ENCODE results near the gene KMT5B. TPM values are rescaled to one million over a fixed set of nuclear protein-coding genes. Genes with fewer than 3 reads are reported as not detected.
A peak's percentile ranks its signal among the peaks of the same experiment; 100 is the strongest.

The KMT5B gene
- total and polyA plus RNA-seq, 2 of the 13 experiments (the other 11 are each of a cell fraction or from before 2014, with no cell fraction given): 17.6 to 23.7 TPM

DNA sequence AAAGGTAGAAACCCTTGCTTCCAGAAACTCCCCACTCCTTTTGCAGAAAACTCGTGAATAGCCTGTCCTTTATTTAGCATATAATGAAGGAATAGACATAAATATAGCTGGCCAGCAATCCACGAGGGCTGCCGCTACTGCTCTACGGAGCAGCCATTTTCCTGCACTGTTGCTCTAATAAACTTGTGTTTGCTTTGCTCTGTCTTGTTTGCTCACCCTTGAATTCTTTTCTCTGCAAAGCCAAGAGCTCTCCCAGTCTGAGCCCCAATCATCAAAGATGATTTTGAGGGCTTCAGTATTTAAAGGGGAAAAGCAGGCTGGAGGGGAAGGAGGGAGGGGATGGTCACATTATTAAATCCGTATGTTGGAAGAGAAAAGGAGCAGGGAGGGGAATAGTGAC is 75.3 kb downstream of the KMT5B start (continued):
- TF ChIP-seq, protein P1, sequence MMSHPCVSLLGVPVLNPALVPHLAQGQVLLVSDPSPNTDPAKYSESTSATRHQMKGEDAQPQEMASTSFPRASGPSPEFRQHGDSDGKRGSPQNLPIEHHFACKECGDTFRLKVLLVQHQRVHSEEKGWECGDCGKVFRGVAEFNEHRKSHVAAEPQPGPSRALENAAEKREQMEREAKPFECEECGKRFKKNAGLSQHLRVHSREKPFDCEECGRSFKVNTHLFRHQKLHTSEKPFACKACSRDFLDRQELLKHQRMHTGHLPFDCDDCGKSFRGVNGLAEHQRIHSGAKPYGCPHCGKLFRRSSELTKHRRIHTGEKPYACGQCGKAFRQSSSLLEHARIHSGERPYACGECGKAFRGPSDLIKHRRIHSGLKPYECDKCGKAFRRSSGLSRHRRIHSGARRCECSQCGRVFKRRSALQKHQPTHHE (CRISPR knock-in tag; IDR thresholded peaks at IDR 0.05; ENCODE audit: borderline replicate concordance): no peak
- no peak for TF ChIP-seq RBFOX2 (IDR thresholded peaks at IDR 0.05; ENCODE audit: low read depth, low read length)
- TF ChIP-seq, protein P2, sequence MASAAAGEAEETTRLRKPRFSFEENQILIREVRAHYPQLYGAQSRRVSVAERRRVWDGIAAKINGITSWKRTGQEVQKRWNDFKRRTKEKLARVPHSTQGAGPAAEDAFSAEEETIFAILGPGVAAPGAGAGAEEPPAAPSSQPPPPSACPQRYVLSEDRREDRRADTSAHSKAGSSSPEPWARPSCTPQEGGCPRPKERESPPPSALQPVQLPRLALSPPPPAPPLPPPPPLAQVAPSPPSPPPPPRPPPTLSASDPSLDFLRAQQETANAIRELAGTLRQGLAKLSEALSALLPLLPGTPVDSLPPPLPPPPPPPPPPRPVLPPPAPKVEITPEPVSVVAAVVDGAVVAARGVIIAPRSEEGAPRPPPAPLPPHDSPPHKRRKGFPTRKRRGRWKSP (CRISPR knock-in tag; IDR thresholded peaks at IDR 0.05): no peak
- TF ChIP-seq, protein P3, sequence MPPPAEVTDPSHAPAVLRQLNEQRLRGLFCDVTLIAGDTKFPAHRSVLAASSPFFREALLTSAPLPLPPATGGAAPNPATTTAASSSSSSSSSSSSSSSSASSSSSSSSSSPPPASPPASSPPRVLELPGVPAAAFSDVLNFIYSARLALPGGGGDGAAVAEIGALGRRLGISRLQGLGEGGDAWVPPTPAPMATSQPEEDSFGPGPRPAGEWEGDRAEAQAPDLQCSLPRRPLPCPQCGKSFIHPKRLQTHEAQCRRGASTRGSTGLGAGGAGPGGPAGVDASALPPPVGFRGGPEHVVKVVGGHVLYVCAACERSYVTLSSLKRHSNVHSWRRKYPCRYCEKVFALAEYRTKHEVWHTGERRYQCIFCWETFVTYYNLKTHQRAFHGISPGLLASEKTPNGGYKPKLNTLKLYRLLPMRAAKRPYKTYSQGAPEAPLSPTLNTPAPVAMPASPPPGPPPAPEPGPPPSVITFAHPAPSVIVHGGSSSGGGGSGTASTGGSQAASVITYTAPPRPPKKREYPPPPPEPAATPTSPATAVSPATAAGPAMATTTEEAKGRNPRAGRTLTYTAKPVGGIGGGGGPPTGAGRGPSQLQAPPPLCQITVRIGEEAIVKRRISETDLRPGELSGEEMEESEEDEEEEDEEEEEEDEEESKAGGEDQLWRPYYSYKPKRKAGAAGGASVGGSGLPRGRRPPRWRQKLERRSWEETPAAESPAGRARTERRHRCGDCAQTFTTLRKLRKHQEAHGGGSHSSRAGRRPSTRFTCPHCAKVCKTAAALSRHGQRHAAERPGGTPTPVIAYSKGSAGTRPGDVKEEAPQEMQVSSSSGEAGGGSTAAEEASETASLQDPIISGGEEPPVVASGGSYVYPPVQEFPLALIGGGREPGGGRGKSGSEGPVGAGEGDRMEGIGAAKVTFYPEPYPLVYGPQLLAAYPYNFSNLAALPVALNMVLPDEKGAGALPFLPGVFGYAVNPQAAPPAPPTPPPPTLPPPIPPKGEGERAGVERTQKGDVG (CRISPR knock-in tag; IDR thresholded peaks at IDR 0.05; ENCODE audit: borderline replicate concordance): no peak
- TF ChIP-seq ZNF766 (CRISPR knock-in tag; IDR thresholded peaks at IDR 0.05; ENCODE audit: borderline replicate concordance): no peak
- TF ChIP-seq HDAC2 (CRISPR knock-in tag; IDR thresholded peaks at IDR 0.05): peak; percentile 57; the same call in 1 of the 2 replicates
- no peak for TF ChIP-seq ZNF282 (IDR thresholded peaks at IDR 0.05; ENCODE audit: partially characterized antibody)
- no peak for TF ChIP-seq JDP2 (CRISPR knock-in tag; IDR thresholded peaks at IDR 0.05; ENCODE audit: borderline replicate concordance)
- TF ChIP-seq ZNF256 (CRISPR knock-in tag; conservative IDR thresholded peaks at IDR 0.05): no peak
- TF ChIP-seq TAF15 (IDR thresholded peaks at IDR 0.05; ENCODE audit: low read depth, low read length, poor library complexity, severe bottlenecking): no peak
- TF ChIP-seq ZFYVE20 (CRISPR knock-in tag; IDR thresholded peaks at IDR 0.05; ENCODE audit: borderline replicate concordance, low read depth): no peak
- TF ChIP-seq, protein P4, sequence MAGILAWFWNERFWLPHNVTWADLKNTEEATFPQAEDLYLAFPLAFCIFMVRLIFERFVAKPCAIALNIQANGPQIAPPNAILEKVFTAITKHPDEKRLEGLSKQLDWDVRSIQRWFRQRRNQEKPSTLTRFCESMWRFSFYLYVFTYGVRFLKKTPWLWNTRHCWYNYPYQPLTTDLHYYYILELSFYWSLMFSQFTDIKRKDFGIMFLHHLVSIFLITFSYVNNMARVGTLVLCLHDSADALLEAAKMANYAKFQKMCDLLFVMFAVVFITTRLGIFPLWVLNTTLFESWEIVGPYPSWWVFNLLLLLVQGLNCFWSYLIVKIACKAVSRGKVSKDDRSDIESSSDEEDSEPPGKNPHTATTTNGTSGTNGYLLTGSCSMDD (CRISPR knock-in tag; IDR thresholded peaks at IDR 0.05): no peak
- TF ChIP-seq PAF1 (CRISPR knock-in tag; IDR thresholded peaks at IDR 0.05): no peak
- TF ChIP-seq, protein P5, sequence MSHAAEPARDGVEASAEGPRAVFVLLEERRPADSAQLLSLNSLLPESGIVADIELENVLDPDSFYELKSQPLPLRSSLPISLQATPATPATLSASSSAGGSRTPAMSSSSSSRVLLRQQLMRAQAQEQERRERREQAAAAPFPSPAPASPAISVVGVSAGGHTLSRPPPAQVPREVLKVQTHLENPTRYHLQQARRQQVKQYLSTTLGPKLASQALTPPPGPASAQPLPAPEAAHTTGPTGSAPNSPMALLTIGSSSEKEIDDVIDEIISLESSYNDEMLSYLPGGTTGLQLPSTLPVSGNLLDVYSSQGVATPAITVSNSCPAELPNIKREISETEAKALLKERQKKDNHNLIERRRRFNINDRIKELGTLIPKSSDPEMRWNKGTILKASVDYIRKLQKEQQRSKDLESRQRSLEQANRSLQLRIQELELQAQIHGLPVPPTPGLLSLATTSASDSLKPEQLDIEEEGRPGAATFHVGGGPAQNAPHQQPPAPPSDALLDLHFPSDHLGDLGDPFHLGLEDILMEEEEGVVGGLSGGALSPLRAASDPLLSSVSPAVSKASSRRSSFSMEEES (CRISPR knock-in tag; IDR thresholded peaks at IDR 0.05): no peak
- TF ChIP-seq ZNF75D (CRISPR knock-in tag; IDR thresholded peaks at IDR 0.05; ENCODE audit: borderline replicate concordance): no peak
- TF ChIP-seq, protein P6, sequence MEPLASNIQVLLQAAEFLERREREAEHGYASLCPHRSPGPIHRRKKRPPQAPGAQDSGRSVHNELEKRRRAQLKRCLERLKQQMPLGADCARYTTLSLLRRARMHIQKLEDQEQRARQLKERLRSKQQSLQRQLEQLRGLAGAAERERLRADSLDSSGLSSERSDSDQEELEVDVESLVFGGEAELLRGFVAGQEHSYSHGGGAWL (CRISPR knock-in tag; IDR thresholded peaks at IDR 0.05): no peak
- TF ChIP-seq, protein P7, sequence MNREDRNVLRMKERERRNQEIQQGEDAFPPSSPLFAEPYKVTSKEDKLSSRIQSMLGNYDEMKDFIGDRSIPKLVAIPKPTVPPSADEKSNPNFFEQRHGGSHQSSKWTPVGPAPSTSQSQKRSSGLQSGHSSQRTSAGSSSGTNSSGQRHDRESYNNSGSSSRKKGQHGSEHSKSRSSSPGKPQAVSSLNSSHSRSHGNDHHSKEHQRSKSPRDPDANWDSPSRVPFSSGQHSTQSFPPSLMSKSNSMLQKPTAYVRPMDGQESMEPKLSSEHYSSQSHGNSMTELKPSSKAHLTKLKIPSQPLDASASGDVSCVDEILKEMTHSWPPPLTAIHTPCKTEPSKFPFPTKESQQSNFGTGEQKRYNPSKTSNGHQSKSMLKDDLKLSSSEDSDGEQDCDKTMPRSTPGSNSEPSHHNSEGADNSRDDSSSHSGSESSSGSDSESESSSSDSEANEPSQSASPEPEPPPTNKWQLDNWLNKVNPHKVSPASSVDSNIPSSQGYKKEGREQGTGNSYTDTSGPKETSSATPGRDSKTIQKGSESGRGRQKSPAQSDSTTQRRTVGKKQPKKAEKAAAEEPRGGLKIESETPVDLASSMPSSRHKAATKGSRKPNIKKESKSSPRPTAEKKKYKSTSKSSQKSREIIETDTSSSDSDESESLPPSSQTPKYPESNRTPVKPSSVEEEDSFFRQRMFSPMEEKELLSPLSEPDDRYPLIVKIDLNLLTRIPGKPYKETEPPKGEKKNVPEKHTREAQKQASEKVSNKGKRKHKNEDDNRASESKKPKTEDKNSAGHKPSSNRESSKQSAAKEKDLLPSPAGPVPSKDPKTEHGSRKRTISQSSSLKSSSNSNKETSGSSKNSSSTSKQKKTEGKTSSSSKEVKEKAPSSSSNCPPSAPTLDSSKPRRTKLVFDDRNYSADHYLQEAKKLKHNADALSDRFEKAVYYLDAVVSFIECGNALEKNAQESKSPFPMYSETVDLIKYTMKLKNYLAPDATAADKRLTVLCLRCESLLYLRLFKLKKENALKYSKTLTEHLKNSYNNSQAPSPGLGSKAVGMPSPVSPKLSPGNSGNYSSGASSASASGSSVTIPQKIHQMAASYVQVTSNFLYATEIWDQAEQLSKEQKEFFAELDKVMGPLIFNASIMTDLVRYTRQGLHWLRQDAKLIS (CRISPR knock-in tag; IDR thresholded peaks at IDR 0.05): no peak

All from HepG2 (cell line).